Superior temporal gyrus (tissue), 1 donor: ENCODE measurements around the gene PXK.
"Not testable (repeated sequence)": the region's sequence is repeated elsewhere in the genome, so short reads cannot be mapped to it uniquely, and the experiment has no call there.

Experiments
- DNase-seq: peaks from one replicate; pipeline ENCODE4 v3.0.0-alpha.2; 2016; ENCODE audit errors: extremely low spot score

The PXK gene

DNA sequence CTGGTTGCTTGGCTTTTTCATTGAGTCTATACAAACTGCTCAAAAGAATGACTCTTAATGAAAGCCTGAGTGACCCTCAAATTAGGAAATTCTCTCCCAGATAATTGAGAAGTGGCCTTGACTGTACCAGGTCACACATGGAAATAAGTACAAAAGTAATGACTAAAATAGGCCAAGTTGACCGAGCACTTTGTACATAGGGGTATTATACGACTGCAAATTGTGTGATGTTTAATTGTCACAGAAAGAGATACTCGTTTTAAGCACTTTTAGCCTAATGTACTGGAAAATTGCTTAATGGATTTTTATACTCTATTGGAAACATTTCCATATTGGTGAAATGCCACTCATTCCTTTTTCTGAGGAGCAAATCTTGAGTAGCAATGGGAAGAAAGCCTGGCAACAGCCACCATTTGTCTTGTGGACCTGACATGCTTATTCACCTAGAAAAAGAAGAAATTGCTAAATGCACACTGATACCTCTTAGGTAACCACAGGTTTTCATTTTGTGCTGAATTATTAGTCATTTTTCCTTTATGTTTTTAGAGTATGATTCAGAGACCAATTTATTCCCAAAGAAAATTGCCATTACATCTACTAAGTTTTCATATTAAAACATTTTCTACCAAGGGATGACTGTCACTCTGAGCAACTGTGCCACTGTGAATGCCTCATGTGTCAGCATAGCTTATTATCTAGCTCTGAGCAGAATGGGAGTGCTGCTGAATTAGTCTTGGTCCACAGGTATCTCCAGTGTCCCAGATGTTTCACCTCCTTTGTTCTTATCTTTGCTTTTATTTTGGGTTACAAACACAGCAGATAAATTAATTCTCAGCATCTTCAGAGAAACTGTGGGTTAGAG is 8.9 kb upstream of the PXK start:
- DNase-seq, result no peak

GRCh38 chr3:58324391-58325390 is 8.0 kb upstream of the PXK start:
- DNase-seq, result no peak

GRCh38 chr3:58325525-58325992 is 7.1 kb upstream of the PXK start:
- no peak for DNase-seq

- no peak for DNase-seq
These were observed 6.3 kb upstream of the PXK start for GRCh38 chr3:58326267-58326900.

- no peak for DNase-seq
These were observed 3.4 kb upstream of the PXK start for GRCh38 chr3:58329150-58329921.

DNA sequence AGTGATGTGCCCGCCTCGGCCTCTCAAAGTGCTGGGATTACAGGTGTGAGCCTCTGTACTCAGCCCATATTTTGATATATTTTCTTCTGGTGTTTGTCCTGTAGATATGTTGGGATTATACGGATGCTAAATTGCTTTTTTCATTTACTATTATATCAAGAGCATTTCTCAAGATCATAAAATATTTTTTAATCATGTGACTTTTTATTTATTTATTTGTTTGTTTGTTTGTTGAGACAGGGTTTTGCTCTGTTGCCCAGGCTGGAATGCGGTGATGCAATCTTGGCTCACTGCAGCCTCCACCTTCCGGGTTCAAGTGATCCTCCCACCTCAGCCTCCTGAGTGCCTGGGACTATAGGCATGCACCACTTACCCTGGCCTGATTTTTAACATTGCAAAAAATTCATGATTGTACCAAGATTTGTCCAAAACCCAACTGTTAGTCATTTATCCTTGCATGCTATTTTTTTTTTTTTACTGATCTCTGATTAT is 2.7 kb upstream of the PXK start:
- no peak for DNase-seq

DNA sequence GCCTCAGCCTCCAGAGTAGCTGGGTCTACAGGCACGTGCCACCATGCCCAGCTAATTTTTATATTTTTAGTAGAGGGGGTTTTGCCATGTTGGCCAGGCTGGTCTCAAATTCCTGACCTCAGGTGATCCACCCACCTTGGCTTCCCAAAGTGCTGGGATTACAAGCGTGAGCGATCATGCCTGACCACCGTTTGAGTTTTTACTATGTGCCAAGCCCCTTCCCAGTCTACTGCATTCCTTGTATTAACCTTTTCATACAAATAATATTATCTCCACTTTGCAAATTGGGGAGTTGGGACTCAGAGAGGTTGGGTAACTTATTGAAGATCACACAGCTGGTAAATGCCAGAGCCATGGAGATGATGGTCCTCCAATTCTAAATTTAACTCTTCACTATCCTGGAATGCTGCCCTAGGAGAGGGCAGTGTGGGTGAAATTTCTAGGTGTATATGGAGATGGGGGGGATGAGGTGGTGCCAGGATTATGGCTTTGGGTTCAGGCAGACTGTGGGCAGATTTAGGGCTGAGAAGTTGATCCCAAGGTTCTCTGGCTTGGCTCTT is 1.0 kb upstream of the PXK start:
- DNase-seq, result no peak

GRCh38 chr3:58333206-58334012 is 717 bp downstream of the PXK start:
- DNase-seq, result no peak

GRCh38 chr3:58334013-58334321 is 1.3 kb downstream of the PXK start:
- DNase-seq, result peak; percentile 93

GRCh38 chr3:58334506-58334884 is 1.8 kb downstream of the PXK start:
- no peak for DNase-seq

DNA sequence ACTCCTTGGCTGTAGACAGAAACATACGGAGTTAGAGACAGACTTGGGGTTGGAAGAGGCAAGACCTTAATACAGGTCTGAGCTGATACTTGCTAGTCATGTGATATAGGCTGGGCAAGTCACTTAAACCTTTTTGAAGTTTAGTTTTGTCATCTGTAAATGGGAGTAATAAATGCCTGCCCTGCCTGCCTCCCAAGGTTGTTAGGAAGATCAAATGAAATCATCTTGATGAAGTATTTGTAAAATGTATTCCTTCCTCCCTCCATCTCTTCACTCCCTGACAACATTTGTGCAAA is 2.9 kb downstream of the PXK start:
- no peak for DNase-seq

DNA sequence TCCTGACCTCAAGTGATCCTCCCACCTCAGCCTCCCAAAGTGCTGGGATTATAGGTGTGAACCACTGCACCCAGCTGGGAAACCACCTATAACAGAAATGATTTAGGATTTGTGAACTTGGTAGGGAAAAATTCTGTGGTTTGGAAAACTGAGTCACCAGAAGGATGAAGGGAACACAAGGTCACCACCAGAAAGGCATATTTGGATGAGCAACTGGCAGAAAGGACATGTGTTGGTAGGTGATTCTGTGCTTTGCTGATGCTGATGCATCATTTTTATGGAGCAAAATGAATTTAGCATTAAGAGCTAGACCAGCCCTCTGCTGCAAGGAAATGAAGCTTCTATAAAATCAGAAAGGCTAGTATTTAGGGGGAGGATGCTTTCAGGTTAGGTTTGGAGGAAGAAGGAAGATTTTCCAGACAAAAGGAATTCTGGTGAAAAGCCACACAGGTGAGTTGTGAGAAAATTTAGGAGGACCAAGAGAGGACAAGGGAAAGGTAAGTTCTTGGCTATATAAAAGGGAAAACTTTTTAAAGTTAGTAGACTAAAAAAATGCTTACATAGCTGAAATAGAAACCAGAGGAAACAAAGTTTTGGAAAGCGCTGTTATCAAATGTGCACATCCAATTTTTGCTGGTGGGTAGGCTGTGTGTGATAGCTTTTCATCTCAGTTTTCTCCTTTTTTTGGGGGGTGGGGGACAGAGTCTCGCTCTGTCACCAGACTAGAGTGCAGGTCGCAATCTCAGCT is 3.6 kb downstream of the PXK start:
- DNase-seq, result no peak

DNA sequence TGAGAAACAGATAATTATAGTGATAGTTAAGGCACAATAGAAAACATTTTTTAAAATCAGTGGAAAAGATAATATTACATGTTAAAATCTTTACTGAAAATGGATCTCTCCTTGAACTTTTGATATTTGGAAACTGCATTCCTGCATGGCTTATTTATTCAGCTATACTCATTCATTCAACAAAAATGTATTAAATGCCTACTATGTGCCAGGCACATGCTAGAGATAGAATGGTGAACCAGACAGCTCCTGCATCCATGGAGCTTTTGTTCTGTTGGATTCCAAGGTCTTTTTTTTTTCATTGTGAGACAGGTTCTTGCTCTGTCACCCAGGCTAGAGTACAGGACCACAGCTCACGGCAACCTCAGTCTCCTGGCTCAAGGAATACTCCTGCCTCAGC is 4.5 kb downstream of the PXK start:
- no peak for DNase-seq

DNA sequence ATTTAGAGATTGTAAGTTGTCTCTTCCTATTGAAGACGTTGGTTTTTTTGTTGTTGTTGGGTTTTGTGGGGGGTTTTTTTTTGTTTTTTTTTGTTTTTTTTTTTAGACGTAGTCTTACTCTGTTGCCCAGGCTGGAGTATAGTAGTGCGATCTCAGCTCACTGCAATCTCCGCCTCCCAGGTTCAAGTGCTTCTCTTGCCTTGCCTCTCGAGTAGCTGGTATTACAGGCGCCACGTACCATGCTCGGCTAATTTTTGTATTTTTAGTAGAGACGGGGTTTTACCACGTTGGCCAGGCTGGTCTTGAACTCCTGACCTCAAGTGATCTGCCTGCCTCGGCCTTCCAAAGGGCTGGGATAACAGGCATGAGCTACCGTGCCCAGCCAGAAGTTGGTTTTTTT is 6.5 kb downstream of the PXK start:
- not testable (repeated sequence) for DNase-seq

- DNase-seq, result no peak
These were observed 8.0 kb downstream of the PXK start for GRCh38 chr3:58340594-58341244.

- DNase-seq, result no peak
These were observed 8.7 kb downstream of the PXK start for GRCh38 chr3:58341376-58341775.

DNA sequence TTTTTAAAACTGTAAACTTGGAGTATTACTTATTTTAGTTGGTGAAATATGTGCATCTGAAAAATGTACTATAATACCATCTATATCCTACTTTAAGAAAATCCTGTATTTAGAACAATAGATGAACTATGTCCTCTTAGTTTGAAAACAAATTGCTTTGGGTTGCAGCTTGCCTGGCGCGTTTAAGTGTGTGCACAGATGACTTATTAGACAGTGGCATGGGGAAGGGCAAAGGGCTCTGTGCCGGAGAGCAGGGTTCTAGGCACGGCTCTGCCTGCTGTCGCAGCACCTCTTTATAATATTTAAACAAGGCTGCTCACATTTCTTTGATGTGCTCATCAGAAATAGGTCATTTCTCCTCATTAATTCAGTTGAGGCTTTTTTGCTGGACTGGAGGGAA is 10.0 kb downstream of the PXK start:
- no peak for DNase-seq

GRCh38 chr3:58345457-58345856 is 12.8 kb downstream of the PXK start:
- DNase-seq, result no peak

DNA sequence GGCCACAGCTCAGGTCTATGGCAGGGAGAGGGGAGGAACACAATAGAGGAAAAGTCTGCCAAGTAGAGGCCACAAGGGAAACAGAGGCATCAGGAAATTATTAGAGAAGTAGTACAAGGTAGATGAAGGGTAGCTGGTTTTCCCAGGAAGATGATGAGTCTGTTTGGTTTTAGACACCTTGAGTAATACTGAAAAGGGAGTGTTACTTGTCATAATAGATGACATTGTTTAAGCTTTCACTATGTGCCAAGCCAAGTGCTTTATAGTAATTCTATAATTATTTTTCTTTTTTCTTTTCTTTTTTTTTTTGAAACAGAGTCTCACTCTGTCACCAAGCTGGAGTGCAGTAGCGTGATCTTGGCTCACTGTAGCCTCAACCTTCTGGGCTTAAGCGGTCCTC is 13.7 kb downstream of the PXK start:
- no peak for DNase-seq
